NOMO-1 treated with DMSO at 0.1 percent for 48 hours (cell line): ENCODE measurements around the gene GRID2.

Source experiments
- DNase-seq: peaks from one replicate; lab custom pipeline; 2025; ENCODE audit not compliant: unreplicated experiment; lab: John Stamatoyannopoulos, UW

The GRID2 gene

GRCh38 chr4:93182722-93183121 lies 879.0 kb downstream of the GRID2 start:
- no peak for DNase-seq

GRCh38 chr4:93183576-93183975 lies 879.8 kb downstream of the GRID2 start:
- DNase-seq = no peak

DNA sequence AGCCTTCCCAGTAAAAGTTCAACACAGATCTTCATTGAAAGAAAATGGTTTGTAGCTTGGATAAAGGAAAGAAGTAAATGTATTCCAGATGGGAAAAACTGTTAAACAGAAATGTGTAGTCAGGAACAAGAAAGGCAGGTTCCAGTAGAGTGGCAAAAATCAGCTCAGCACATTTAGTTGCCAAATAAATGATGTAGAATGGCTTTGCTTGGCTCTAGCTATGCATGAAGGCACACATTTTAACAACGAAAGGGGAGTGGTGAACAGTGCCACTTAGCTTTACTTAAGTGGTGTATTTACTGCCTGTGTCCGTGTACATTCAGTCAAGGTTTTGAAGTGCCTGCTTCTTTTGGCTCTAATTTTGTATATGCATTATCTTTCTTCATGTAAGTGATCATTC lies 880.3 kb downstream of the GRID2 start:
- no peak for DNase-seq

DNA sequence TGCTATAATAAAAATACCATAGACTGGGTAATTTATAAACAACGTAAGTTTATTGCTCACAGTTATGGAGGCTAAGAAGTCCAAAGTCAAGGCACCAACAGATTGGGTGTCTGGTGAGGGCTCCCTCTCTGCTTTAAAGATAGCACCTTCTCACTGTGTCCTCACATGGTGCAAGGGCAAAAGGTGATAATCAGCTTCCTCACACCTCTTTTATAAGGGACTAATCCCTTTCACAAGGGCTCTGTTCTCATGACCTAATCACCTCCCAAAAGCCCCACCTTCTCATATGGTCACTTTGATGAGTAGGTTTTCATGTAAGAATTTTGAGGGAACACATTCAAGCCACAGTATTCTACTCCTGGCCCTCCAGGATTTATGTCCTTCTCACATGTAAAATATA lies 883.1 kb downstream of the GRID2 start:
- DNase-seq = no peak

- DNase-seq = no peak
Measured at GRCh38 chr4:93187466-93187865, 883.7 kb downstream of the GRID2 start.

DNA sequence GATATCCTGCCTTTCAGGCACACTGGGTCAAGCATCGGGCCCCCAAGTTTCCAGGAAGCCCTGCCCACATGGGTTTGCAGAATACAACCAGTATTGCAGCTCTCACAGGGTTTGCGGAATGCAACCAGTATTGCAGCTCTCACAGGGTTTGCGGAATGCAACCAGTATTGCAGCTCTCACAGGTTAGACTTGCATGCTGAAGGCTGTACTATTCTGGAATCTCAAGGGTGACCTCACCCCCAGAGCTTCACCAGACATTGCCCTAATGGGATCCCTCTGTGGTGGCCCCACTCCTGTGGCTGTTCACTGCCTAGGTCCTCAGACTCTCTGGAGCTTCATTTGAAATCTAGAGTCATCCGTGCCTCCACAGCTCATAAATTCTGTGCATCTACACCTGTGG lies 884.1 kb downstream of the GRID2 start:
- no peak for DNase-seq

DNA sequence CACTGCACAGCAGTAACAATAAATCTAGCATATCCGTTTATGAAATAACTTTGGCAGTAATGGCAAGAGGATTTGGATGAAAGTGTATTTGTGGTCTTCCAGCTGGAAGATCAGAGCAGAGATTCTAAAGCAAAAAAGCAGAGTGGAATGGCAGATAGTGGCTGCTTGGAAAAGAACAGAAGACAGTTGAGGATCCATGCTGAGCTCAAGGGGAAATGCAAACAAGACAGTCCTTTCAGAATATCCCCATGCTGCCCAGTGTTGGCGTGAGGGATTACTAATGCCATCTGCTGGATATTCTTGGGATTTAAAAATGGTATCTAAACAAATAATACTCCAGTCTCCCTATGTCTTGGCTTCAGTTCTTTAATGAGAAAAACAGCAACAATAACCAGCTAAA lies 895.7 kb downstream of the GRID2 start:
- no peak for DNase-seq

DNA sequence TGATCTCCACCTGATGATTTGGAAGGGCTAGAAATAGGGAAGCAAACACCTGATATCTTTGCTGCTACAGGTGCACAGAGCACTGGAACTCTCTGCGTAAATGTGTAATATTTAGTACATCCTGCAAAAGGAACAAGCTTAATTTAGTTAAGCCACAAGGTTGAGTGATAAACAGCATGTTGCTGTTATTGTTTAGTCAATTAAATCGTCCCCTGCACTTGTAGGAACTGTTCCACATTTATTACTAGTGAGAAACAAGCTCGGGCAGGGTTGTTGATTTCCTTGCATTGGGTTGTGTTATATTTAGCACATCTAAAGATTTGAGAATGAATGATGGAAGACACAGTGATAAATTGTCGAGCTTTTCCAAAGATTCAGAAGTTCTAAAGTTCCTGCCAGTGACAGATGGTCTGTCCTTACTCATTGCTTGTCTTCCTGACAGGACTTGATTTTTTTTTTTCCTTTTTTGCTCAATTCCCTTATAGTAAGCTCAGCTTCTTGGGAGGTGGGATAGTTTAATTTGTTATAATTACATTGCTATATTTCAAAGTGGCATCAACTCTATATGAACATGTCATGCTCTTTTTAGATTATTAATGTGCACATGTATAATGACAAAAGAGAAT lies 897.8 kb downstream of the GRID2 start:
- no peak for DNase-seq

DNA sequence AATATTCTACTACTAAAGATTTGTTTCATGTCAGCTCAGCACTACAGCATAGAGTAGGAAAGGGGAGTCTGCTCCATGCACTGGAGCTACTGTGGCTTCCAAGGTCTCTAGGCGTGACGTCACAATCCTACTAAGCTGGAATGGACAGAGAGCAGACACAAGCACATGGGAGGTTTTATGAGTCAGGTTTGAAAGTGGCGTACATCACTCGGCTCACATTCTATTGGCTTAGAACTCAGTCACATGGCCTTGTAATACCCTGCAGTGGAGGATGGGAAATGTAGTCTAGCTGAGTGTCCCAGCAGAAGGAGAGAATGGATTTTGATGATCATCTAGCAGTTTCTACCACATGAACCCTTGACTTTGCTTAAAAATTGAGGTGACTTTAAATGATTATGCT lies 899.9 kb downstream of the GRID2 start:
- no peak for DNase-seq

DNA sequence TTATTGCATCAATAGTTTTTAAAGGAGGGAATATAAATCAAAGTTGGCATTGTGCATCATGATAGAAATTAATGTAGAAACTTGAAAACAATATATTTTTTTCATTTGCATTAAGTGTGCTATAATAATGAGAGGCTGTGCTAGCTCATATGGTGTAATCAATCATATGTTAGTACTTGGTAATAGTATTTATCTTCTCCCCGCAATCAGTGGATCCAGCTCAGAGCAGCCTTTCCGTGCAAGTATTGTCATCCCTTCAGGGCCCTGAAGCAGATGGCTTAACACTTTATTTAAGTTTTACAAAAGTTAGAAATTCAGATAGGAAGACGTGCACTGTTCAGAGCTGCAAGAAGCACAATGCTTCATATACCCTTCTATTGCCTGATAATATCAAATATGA lies 908.5 kb downstream of the GRID2 start:
- DNase-seq = no peak

GRCh38 chr4:93216646-93217045 lies 912.9 kb downstream of the GRID2 start:
- DNase-seq = no peak

- DNase-seq = no peak
Measured at GRCh38 chr4:93217431-93217830, 913.7 kb downstream of the GRID2 start.

GRCh38 chr4:93221771-93222170 lies 918.0 kb downstream of the GRID2 start:
- DNase-seq = no peak

DNA sequence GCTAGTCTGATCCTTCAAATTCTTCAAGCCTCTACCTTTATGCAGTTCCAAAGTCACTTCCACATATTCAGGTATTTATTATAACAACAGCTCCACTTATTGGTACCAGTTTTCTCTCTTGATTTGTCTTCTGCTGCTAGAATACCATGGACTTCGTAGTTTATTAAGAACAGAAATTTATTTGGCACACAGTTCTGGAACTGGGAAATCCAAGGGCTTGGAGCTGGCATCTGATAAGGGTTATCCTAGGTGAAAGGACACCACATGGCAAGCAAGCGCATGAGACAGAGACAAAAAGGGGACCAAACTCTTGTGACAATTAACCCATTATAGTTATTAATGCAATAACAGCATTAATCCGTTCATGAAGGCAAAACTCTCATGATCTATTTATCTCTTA lies 924.3 kb downstream of the GRID2 start:
- no peak for DNase-seq

- DNase-seq = no peak
Measured at GRCh38 chr4:93232883-93233282, 929.1 kb downstream of the GRID2 start.

DNA sequence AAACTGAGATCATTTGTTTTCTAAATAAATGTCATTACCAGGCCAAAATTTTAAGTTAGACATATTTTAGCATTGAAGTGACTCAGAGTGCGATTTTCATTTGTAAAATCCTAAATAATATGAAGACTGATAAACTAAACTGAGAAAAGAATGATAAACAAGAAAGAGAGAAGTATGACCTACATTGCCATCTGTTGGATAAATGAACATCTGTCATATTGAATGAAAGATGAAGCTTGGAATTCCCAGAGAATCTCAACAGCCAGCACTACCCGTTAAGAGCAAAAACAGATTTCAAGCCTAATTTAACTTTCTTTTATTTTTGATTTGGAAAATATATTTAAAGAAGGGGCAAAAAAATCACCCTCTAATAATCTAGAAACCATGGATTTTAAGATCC lies 933.8 kb downstream of the GRID2 start:
- no peak for DNase-seq

DNA sequence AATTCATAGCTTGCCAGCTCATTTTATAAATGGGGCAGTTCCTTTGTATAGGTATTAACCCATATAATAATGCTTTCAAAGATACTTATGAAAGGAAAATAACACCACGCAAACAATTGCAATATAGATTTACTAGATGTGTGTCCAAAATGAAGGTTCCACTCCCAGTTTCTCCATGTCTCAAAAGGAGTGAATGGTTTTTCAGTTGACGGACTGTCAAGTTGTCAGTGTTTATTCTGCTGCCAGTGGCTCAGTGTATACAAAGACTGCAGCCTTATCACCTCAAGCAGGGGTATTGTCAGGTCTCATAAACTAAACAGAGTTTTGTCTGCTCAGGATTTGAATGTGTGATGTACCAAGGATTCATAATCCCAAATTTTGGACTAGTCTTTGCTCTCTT lies 939.5 kb downstream of the GRID2 start:
- DNase-seq = no peak

- DNase-seq = no peak
Measured at GRCh38 chr4:93261207-93261606, 957.4 kb downstream of the GRID2 start.

DNA sequence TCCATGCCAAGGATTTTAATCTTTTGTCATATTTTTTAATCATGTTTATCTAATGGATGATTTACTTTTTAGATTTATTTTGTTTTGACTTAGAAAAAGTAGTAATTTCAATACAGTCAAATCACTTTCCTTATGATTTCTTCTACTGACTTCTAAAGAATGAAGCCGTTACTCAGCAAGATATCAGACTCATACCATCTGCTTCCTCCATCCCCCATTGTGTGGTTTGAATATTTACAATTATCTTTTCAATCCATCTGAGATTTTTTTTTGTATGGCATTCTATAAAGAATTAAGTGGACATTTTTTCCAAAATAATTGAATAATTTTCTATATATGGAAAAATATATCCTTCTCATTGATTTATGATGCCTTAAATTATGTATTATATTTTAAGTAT lies 959.4 kb downstream of the GRID2 start:
- DNase-seq = no peak

- no peak for DNase-seq
Measured at GRCh38 chr4:93267747-93268146, 964.0 kb downstream of the GRID2 start.

GRCh38 chr4:93285346-93285745 lies 981.6 kb downstream of the GRID2 start:
- no peak for DNase-seq

GRCh38 chr4:93289241-93289640 lies 985.5 kb downstream of the GRID2 start:
- no peak for DNase-seq

DNA sequence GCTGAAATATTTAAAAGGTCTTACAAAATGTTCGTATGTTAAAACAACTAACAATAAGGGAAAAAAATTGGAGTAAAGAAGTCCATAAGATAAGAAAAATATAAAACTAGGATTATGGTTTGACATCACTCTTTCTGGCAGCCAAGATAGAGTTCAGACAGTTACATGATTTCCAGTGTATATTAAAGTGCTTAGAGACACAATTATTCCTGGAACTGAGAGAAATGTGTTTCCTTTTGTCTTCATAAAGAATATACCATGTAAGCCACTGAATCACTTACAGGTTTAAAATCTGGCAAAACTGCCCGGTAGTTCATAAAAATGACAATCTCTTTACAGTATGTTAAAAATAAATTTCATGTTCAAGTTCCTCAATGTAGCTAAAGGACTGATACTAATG lies 986.1 kb downstream of the GRID2 start:
- DNase-seq = no peak

GRCh38 chr4:93299118-93299517 lies 995.4 kb downstream of the GRID2 start:
- DNase-seq = no peak
